HepG2 (cell line): Measurements from ENCODE around the gene STN1. TPM values are rescaled to one million over a fixed set of nuclear protein-coding genes. Genes with fewer than 3 reads are reported as not detected.
A peak's percentile ranks its signal among the peaks of the same experiment; 100 is the strongest.

ENCODE experiments used
- ATAC-seq: fragments of 200-7000 bp; cut with Tn5 transposase; 3 replicates; pipeline ENCODE4 v1.9.1; 2020; ENCODE audit warnings: mild to moderate bottlenecking, moderate library complexity
- BruUV-seq: library from RNA; stranded (reverse); fragments of 400-500 nt; replicated peaks from 2 replicates; lab custom pipeline; 2021; lab: Mats Ljungman, UMichigan
- CTCF ChIA-PET: fragments of 300-600 bp; formaldehyde crosslinking; extraction: SDS; loops from one replicate; lab custom pipeline; 2021; ENCODE audit warnings: low total read pairs, inconsistent platforms, low intra/inter-chr PET ratio; lab: Yijun Ruan, JAX
- POLR2A ChIA-PET: fragments of 350-600 bp; sonication (Branson Sonifier 250); formaldehyde crosslinking; loops from one replicate; lab custom pipeline; 2020; ENCODE audit warnings: antibody characterized with exemption, inconsistent platforms; lab: Yijun Ruan, JAX
- DNase-seq: peaks from one replicate; pipeline ENCODE4 v3.0.0-alpha.2; 2015; ENCODE audit warnings: low spot score
- FAIRE-seq: peaks from 3 replicates; lab custom pipeline; 2011; peaks lifted over from hg19 to GRCh38; lab: Jason Lieb, UNC
- H2AFZ ChIP-seq: one replicate; pipeline ENCODE4 v1.6.1; 2011; ENCODE audit warnings: low read length, inconsistent platforms
- H3K27ac ChIP-seq: fragments of 300-600 bp; 3 replicates; pipeline ENCODE4 v1.8.0; 2011; ENCODE audit warnings: mixed run types, mild to moderate bottlenecking, mixed read lengths, low read length, inconsistent platforms; ENCODE audit not compliant: insufficient read depth; ENCODE audit errors: extremely low read length
- H3K27me3 ChIP-seq, 2 experiments: fragments of 200-600 bp in 1 of 2; 2 replicates in 1 of 2; 3 replicates in 1 of 2; pipeline versions ENCODE4 v1.6.0 to v1.8.0; 2011; ENCODE audit warnings: low read length in 2 of 2, mild to moderate bottlenecking in 2 of 2, moderate library complexity in 2 of 2, inconsistent platforms in 1 of 2; ENCODE audit not compliant: insufficient read depth in 2 of 2, control insufficient read depth in 1 of 2
- H3K36me3 ChIP-seq, 2 experiments: fragments of 200-600 bp in 1 of 2; replicated peaks in 1 of 2; 2 replicates in 1 of 2; 3 replicates in 1 of 2; pipeline versions ENCODE4 v1.5.1 to v1.8.0; 2011; ENCODE audit warnings: low read length in 2 of 2, inconsistent platforms in 1 of 2; ENCODE audit not compliant: insufficient read depth in 2 of 2, control insufficient read depth in 1 of 2
- H3K4me1 ChIP-seq: 2 replicates; pipeline ENCODE4 v1.5.1; 2012; ENCODE audit warnings: low read length, inconsistent platforms; ENCODE audit not compliant: insufficient read depth
- H3K4me2 ChIP-seq: 2 replicates; pipeline ENCODE4 v1.6.0; 2011; ENCODE audit warnings: low read depth, low read length, inconsistent platforms
- H3K4me3 ChIP-seq, 3 experiments: fragments of 200-600 bp in 1 of 3; sonication (generic), shearing (Covaris generic) in 1 of 3; replicated peaks in 1 of 3; 2 replicates each; pipeline ENCODE4 v1.5.1; 2011 to 2016; ENCODE audit warnings: low read length in 3 of 3, inconsistent platforms in 2 of 3, low read depth in 2 of 3, mild to moderate bottlenecking in 2 of 3, control low read depth in 1 of 3, mixed read lengths in 1 of 3; ENCODE audit not compliant: insufficient read depth in 1 of 3
- H3K79me2 ChIP-seq: one replicate; pipeline ENCODE4 v1.6.1; 2011; ENCODE audit warnings: low read length, inconsistent platforms; ENCODE audit not compliant: insufficient read depth
- H3K9ac ChIP-seq: 2 replicates; pipeline ENCODE4 v1.6.0; 2011; ENCODE audit warnings: mild to moderate bottlenecking, low read depth, low read length, inconsistent platforms; ENCODE audit not compliant: insufficient read depth
- H3K9me3 ChIP-seq: 2 replicates; pipeline ENCODE4 v1.5.1; 2012; ENCODE audit warnings: mild to moderate bottlenecking, low read length
- H4K20me1 ChIP-seq: 2 replicates; pipeline ENCODE4 v1.6.0; 2011; ENCODE audit warnings: inconsistent platforms, mild to moderate bottlenecking, low read length, moderate library complexity; ENCODE audit not compliant: insufficient read depth
- ATM ChIP-seq: fragments of 450-650 bp; IDR thresholded peaks from 2 replicates; pipeline ENCODE4 v1.7.1; 2017; ENCODE audit warnings: mild to moderate bottlenecking, borderline replicate concordance
- CREBL2 ChIP-seq: sonication (generic); formaldehyde crosslinking; IDR thresholded peaks from 2 replicates; pipeline ENCODE4 v1.8.1; 2023; ENCODE audit warnings: missing genetic modification reagents, mild to moderate bottlenecking, borderline replicate concordance
- HNRNPL ChIP-seq: fragments of 200-400 bp; formaldehyde crosslinking; IDR thresholded peaks from 2 replicates; pipeline ENCODE4 v1.6.1; 2017; ENCODE audit warnings: mild to moderate bottlenecking, low read depth, low read length
- IRF2 ChIP-seq: IDR thresholded peaks from 2 replicates; pipeline ENCODE4 v1.6.1; 2018; ENCODE audit warnings: missing genetic modification reagents, missing compliant biosample characterization
- KDM2A ChIP-seq: sonication (generic); formaldehyde crosslinking; IDR thresholded peaks from 2 replicates; pipeline ENCODE4 v1.4.0; 2020; ENCODE audit warnings: low read depth, missing genetic modification reagents, borderline replicate concordance
- KMT2A ChIP-seq: sonication (generic); formaldehyde crosslinking; IDR thresholded peaks from 2 replicates; pipeline ENCODE4 v1.4.0; 2020; ENCODE audit warnings: missing genetic modification reagents
- MEIS1 ChIP-seq: sonication (generic); formaldehyde crosslinking; IDR thresholded peaks from 2 replicates; pipeline ENCODE4 v1.9.0; 2021; ENCODE audit warnings: mild to moderate bottlenecking, missing genetic modification reagents, moderate library complexity, borderline replicate concordance
- PRPF4 ChIP-seq: fragments of 200-400 bp; formaldehyde crosslinking; IDR thresholded peaks from 2 replicates; pipeline ENCODE4 v1.6.1; 2016; ENCODE audit warnings: low read length, low read depth; ENCODE audit not compliant: poor library complexity, severe bottlenecking
- WIZ ChIP-seq: sonication (generic); formaldehyde crosslinking; IDR thresholded peaks from 2 replicates; pipeline ENCODE4 v1.5.1; 2020; ENCODE audit warnings: mild to moderate bottlenecking, missing genetic modification reagents
- ZBTB33 ChIP-seq: sonication (generic); formaldehyde crosslinking; IDR thresholded peaks from 2 replicates; pipeline ENCODE4 v1.4.0; 2020; ENCODE audit warnings: missing genetic modification reagents
- ZBTB38 ChIP-seq: sonication (generic); formaldehyde crosslinking; IDR thresholded peaks from 2 replicates; pipeline ENCODE4 v1.5.1; 2020; ENCODE audit warnings: mild to moderate bottlenecking, missing genetic modification reagents
- ZFP37 ChIP-seq: sonication (generic); formaldehyde crosslinking; IDR thresholded peaks from 2 replicates; pipeline ENCODE4 v1.4.0; 2020; ENCODE audit warnings: missing genetic modification reagents, borderline replicate concordance
- ZNF326 ChIP-seq: sonication (generic); formaldehyde crosslinking; IDR thresholded peaks from 2 replicates; pipeline ENCODE4 v1.4.0; 2020; ENCODE audit warnings: missing genetic modification reagents, borderline replicate concordance
- ZNF446 ChIP-seq: sonication (generic); formaldehyde crosslinking; IDR thresholded peaks from 2 replicates; pipeline ENCODE4 v1.5.0; 2020; ENCODE audit warnings: mild to moderate bottlenecking, missing genetic modification reagents
- ZNF547 ChIP-seq: sonication (generic); formaldehyde crosslinking; IDR thresholded peaks from 2 replicates; pipeline ENCODE4 v1.5.1; 2020; ENCODE audit warnings: mild to moderate bottlenecking, missing genetic modification reagents
- ZNF878 ChIP-seq: sonication (generic); formaldehyde crosslinking; IDR thresholded peaks from 2 replicates; pipeline ENCODE4 v1.8.1; 2023; ENCODE audit warnings: mild to moderate bottlenecking, missing genetic modification reagents, moderate library complexity
- WGBS: methylation state at CpG from one replicate; pipeline ENCODE4 v1.1.6; 2017; ENCODE audit warnings: low lambda C conversion rate; 5-methylcytosine and 5-hydroxymethylcytosine counted together
- in situ Hi-C: cut with HindIII; loops from 2 replicates; pipeline ENCODE4 v1.10.0; 2017; ENCODE audit warnings: low pct_unique_long_range_greater_than_20kb; ENCODE audit not compliant: extremely low pct_ligation_motif_present
- intact Hi-C: fragments of 100-400 bp; cut with micrococcal nuclease; formaldehyde crosslinking; loops from one replicate; pipeline ENCODE4 v1.10.0; 2022; ENCODE audit not compliant: unreplicated experiment
- polyA plus RNA-seq, 8 experiments: library from polyadenylated mRNA; depleted of rRNA in 3 of 8; stranded (reverse) in 7 of 8; unstranded in 1 of 8; fragments of >200 nt; fragmentation: Illumina TruSeq in 4 of 8; extraction: Trizol in 4 of 8; gene quantifications; 2 replicates each; pipeline versions ENCODE4 v1.2.1 to v1.2.3, GENCODE V29; 2011 to 2016; ENCODE audit warnings: low read depth in 4 of 8, missing spikeins in 1 of 8, mixed read lengths in 1 of 8; ENCODE audit not compliant: insufficient read depth in 1 of 8
- total RNA-seq, 5 experiments: library from RNA; depleted of rRNA; stranded (reverse); fragments of >200 nt; fragmentation: Illumina TruSeq; extraction: Trizol; gene quantifications; 2 replicates each; pipeline ENCODE4 v1.2.3, GENCODE V29; 2016; ENCODE audit warnings: low read depth in 1 of 5
- TF ChIP-seq, protein P1 (sequence below): sonication (generic); formaldehyde crosslinking; IDR thresholded peaks from 2 replicates; pipeline ENCODE4 v1.4.0; 2020; ENCODE audit warnings: mild to moderate bottlenecking, missing genetic modification reagents
- TF ChIP-seq, protein P2 (sequence below): sonication (generic); formaldehyde crosslinking; IDR thresholded peaks from 2 replicates; pipeline ENCODE4 v1.4.0; 2020; ENCODE audit warnings: missing genetic modification reagents, mild to moderate bottlenecking, borderline replicate concordance

STN1 gene
- total and polyA plus RNA-seq, 2 of the 13 experiments (the other 11 are each of a cell fraction or from before 2014, with no cell fraction given), result 17.6 to 22.7 TPM

- peak; percentile 18 for DNase-seq
- FAIRE-seq, result no peak
- peaks cover 56% of the 10 kb centered on the region for H3K4me1 ChIP-seq
- CTCF ChIA-PET, result no interaction called here
- H3K9ac ChIP-seq, result peak overlapping the region; percentile 86
- H3K79me2 ChIP-seq, result peaks cover 9% of the 10 kb centered on the region
- ATAC-seq, result peak; percentile 52
- no peaks in the 10 kb centered on the region for H4K20me1 ChIP-seq
- 0% methylated on average over 15 of the region's 29 CpGs for WGBS
- intact Hi-C loops (loop anchor here (2.0 to 10.0 kb wide), 2 partner anchors 49 to 207 kb away; partner anchors contain the start of genes SFR1 and SLK), in situ Hi-C loops (no loop called here)
- H3K4me2 ChIP-seq, result peak overlapping the region; percentile 90
- peaks cover 8% of the 10 kb centered on the region for H3K9me3 ChIP-seq
- H3K27ac ChIP-seq, result peak overlapping the region; percentile 90
- POLR2A ChIA-PET, result interaction anchor here (0.9 to 1.7 kb wide), 3 partner anchors 9 to 204 kb away, joined by 3 to 9 read pairs (median 3); partner anchors contain the start of gene SFR1
- H3K4me3 ChIP-seq, result peak overlapping the region; percentile 78 to 95 (median 85)
- TSS peak; percentile 76 for BruUV-seq
- H2AFZ ChIP-seq, result peak overlapping the region; percentile 70
- no peaks in the 10 kb centered on the region for H3K36me3 ChIP-seq
- no peaks in the 10 kb centered on the region; a peak in 1 of 5 replicates for H3K27me3 ChIP-seq
- no peak for TF ChIP-seq ZFP37 (CRISPR knock-in tag)
- 0 out of 2 replicates have a peak, but pooled peaks have one; percentile 27 for TF ChIP-seq MEIS1 (CRISPR knock-in tag)
- TF ChIP-seq CREBL2, result no peak
- TF ChIP-seq IRF2 (CRISPR knock-in tag), result no peak
- TF ChIP-seq ZNF446 (CRISPR knock-in tag), result no peak
- no peak for TF ChIP-seq WIZ (CRISPR knock-in tag)
- no peak for TF ChIP-seq ZNF878 (CRISPR knock-in tag)
- TF ChIP-seq ZNF326, result no peak
- no peak for TF ChIP-seq ZBTB33 (CRISPR knock-in tag)
- TF ChIP-seq PRPF4, result no peak
- TF ChIP-seq ZNF547 (CRISPR knock-in tag), result no peak
- TF ChIP-seq, protein P1, sequence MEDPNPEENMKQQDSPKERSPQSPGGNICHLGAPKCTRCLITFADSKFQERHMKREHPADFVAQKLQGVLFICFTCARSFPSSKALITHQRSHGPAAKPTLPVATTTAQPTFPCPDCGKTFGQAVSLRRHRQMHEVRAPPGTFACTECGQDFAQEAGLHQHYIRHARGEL (CRISPR knock-in tag), result peak; percentile 41; the same call in 1 of the 2 replicates
- 0 out of 2 replicates have a peak, but pooled peaks have one; percentile 33 for TF ChIP-seq HNRNPL
- TF ChIP-seq, protein P2, sequence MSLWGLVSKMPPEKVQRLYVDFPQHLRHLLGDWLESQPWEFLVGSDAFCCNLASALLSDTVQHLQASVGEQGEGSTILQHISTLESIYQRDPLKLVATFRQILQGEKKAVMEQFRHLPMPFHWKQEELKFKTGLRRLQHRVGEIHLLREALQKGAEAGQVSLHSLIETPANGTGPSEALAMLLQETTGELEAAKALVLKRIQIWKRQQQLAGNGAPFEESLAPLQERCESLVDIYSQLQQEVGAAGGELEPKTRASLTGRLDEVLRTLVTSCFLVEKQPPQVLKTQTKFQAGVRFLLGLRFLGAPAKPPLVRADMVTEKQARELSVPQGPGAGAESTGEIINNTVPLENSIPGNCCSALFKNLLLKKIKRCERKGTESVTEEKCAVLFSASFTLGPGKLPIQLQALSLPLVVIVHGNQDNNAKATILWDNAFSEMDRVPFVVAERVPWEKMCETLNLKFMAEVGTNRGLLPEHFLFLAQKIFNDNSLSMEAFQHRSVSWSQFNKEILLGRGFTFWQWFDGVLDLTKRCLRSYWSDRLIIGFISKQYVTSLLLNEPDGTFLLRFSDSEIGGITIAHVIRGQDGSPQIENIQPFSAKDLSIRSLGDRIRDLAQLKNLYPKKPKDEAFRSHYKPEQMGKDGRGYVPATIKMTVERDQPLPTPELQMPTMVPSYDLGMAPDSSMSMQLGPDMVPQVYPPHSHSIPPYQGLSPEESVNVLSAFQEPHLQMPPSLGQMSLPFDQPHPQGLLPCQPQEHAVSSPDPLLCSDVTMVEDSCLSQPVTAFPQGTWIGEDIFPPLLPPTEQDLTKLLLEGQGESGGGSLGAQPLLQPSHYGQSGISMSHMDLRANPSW (CRISPR knock-in tag), result no peak
- TF ChIP-seq KDM2A (CRISPR knock-in tag), result no peak
- TF ChIP-seq KMT2A, result peak; percentile 66
- no peak for TF ChIP-seq ATM
- TF ChIP-seq ZBTB38 (CRISPR knock-in tag), result no peak
These were observed 507 bp downstream of the STN1 start for GRCh38 chr10:103917302-103918052.
